ENCODE measurements around the gene KCTD2. TPM values are rescaled to one million over a fixed set of nuclear protein-coding genes. Genes with fewer than 3 reads are reported as not detected.

Gene KCTD2
- total RNA-seq, 1 experiment from 2014 or later: 34.9 TPM

DNA sequence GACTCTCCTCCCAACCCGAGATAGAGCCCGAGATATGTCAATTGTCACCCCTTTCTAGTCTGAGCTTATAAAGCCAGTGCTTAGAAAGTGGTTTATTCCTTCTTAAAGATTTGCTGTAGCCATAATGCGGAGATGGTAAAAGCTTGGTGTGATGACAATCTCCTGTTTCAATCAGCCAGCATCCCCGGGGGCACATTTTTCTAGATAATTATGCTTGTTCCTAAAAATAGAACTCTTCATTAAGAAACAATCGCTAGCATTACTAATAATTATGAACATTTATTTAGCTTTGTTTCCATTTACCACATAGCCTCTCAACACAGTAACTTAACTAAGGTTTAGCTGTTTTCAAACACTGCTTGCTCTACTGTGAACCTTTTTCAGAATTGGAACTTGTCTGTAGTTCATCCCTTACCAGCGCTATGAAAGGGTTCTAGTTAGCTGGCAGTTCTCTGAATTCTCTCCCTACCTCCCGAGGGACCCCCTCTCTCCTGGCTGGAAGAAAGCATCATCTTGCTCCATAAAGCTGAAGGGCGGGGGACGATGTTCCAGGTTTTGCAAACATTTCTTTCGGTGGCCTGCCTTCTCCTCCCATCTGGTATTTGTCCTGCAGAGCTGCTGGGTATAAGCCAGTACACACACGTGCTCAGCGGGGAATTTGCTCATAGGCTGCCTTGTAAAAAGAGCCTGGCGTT is 35.5 kb upstream of the KCTD2 start:
- BruUV-seq (replicated peaks): no TSS peak
- intact Hi-C loops (cut with micrococcal nuclease; ENCODE audit: unreplicated experiment) (no loop called here), in situ Hi-C loops (cut with HindIII; ENCODE audit: low pct_unique_long_range_greater_than_20kb, low sequenced_read_pairs) (no loop called here)
- ATAC-seq (peak; percentile 51), DNase-seq (ENCODE audit: low read depth, low spot score) (no peak)
- ChIA-PET CTCF (interaction anchor here (0.6 to 3.9 kb wide), 6 partner anchors 23 to 149 kb away, joined by 3 to 33 read pairs (median 4); no protein-coding TSS in a partner anchor), POLR2A (interaction anchor here (1.0 to 1.7 kb wide), 6 partner anchors 17 to 50 kb away, joined by 3 to 5 read pairs (median 4); partner anchors contain the start of gene CDR2L)
- Histone ChIP-seq H3K27me3 (ENCODE audit: control insufficient read depth, insufficient read depth, low read length) (no peaks in the 10 kb centered on the region), H3K9me3 (ENCODE audit: control insufficient read depth, insufficient read depth, low read depth, low read length) (no peaks in the 10 kb centered on the region), H3K36me3 (ENCODE audit: control insufficient read depth, insufficient read depth, low read length) (peaks cover 3% of the 10 kb centered on the region; the same call in 1 of the 2 replicates), H3K4me1 (ENCODE audit: control insufficient read depth, insufficient read depth, low read length) (peaks cover 21% of the 10 kb centered on the region), H3K4me3 (ENCODE audit: low read depth in 2 of 2, low read length in 2 of 2) (peak overlapping the region; percentile 78 to 82), H3K27ac (ENCODE audit: low read length) (peak overlapping the region; percentile 78)
- TF ChIP-seq, protein P1, sequence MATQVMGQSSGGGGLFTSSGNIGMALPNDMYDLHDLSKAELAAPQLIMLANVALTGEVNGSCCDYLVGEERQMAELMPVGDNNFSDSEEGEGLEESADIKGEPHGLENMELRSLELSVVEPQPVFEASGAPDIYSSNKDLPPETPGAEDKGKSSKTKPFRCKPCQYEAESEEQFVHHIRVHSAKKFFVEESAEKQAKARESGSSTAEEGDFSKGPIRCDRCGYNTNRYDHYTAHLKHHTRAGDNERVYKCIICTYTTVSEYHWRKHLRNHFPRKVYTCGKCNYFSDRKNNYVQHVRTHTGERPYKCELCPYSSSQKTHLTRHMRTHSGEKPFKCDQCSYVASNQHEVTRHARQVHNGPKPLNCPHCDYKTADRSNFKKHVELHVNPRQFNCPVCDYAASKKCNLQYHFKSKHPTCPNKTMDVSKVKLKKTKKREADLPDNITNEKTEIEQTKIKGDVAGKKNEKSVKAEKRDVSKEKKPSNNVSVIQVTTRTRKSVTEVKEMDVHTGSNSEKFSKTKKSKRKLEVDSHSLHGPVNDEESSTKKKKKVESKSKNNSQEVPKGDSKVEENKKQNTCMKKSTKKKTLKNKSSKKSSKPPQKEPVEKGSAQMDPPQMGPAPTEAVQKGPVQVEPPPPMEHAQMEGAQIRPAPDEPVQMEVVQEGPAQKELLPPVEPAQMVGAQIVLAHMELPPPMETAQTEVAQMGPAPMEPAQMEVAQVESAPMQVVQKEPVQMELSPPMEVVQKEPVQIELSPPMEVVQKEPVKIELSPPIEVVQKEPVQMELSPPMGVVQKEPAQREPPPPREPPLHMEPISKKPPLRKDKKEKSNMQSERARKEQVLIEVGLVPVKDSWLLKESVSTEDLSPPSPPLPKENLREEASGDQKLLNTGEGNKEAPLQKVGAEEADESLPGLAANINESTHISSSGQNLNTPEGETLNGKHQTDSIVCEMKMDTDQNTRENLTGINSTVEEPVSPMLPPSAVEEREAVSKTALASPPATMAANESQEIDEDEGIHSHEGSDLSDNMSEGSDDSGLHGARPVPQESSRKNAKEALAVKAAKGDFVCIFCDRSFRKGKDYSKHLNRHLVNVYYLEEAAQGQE (IDR thresholded peaks at IDR 0.05; ENCODE audit: insufficient read depth in 1 of 2, low read depth in 2 of 2, low read length in 1 of 2): no peak
- no peak for TF ChIP-seq TCF7L2 (IDR thresholded peaks at IDR 0.05; ENCODE audit: low read depth, low read length)
- TF ChIP-seq, protein P2, sequence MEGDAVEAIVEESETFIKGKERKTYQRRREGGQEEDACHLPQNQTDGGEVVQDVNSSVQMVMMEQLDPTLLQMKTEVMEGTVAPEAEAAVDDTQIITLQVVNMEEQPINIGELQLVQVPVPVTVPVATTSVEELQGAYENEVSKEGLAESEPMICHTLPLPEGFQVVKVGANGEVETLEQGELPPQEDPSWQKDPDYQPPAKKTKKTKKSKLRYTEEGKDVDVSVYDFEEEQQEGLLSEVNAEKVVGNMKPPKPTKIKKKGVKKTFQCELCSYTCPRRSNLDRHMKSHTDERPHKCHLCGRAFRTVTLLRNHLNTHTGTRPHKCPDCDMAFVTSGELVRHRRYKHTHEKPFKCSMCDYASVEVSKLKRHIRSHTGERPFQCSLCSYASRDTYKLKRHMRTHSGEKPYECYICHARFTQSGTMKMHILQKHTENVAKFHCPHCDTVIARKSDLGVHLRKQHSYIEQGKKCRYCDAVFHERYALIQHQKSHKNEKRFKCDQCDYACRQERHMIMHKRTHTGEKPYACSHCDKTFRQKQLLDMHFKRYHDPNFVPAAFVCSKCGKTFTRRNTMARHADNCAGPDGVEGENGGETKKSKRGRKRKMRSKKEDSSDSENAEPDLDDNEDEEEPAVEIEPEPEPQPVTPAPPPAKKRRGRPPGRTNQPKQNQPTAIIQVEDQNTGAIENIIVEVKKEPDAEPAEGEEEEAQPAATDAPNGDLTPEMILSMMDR (IDR thresholded peaks at IDR 0.05): no peak
- no peak for TF ChIP-seq SIN3A (IDR thresholded peaks at IDR 0.05; ENCODE audit: borderline replicate concordance, insufficient read depth, low read depth, low read length)
- no peak for TF ChIP-seq POLR2AphosphoS5 (IDR thresholded peaks at IDR 0.05; ENCODE audit: low read depth, low read length)

DNA sequence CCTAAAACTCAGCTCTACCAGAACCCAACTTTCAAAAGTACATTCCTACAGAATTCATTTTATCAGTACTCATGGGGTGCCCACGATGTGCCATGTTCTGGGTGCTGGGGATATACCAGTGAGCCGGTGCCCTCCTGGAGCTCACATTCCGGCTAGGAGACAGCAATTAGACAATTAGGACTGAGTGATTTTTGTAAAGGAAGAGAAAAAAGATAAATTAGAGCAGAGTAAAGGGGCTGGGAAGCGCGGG is 35.0 kb upstream of the KCTD2 start:
- peaks cover 21% of the 10 kb centered on the region for H3K4me1 ChIP-seq (ENCODE audit: control insufficient read depth, insufficient read depth, low read length)
- H3K4me3 ChIP-seq (ENCODE audit: low read depth in 2 of 2, low read length in 2 of 2): peak overlapping the region; percentile 78 to 82
- no peak for TF ChIP-seq SIN3A (IDR thresholded peaks at IDR 0.05; ENCODE audit: borderline replicate concordance, insufficient read depth, low read depth, low read length)
- no peak for TF ChIP-seq TCF7L2 (IDR thresholded peaks at IDR 0.05; ENCODE audit: low read depth, low read length)
- TF ChIP-seq, protein P1 (IDR thresholded peaks at IDR 0.05; ENCODE audit: insufficient read depth in 1 of 2, low read depth in 2 of 2, low read length in 1 of 2): no peak
- TF ChIP-seq, protein P2 (IDR thresholded peaks at IDR 0.05): no peak
- TF ChIP-seq POLR2AphosphoS5 (IDR thresholded peaks at IDR 0.05; ENCODE audit: low read depth, low read length): no peak
- no peaks in the 10 kb centered on the region for H3K9me3 ChIP-seq (ENCODE audit: control insufficient read depth, insufficient read depth, low read depth, low read length)
- no TSS peak for BruUV-seq (replicated peaks)
- H3K27ac ChIP-seq (ENCODE audit: low read length): peak overlapping the region; percentile 78
- in situ Hi-C loops (cut with HindIII; ENCODE audit: low pct_unique_long_range_greater_than_20kb, low sequenced_read_pairs): no loop called here
- no peaks in the 10 kb centered on the region for H3K27me3 ChIP-seq (ENCODE audit: control insufficient read depth, insufficient read depth, low read length)
- CTCF ChIA-PET: interaction anchor here (0.6 to 3.9 kb wide), 5 partner anchors 13 to 54 kb away, joined by 3 to 33 read pairs (median 5); no protein-coding TSS in a partner anchor
- ATAC-seq (no peak), DNase-seq (ENCODE audit: low read depth, low spot score) (no peak)
- H3K36me3 ChIP-seq (ENCODE audit: control insufficient read depth, insufficient read depth, low read length): peaks cover 3% of the 10 kb centered on the region; the same call in 1 of the 2 replicates
- POLR2A ChIA-PET: interaction anchor here (1.0 to 1.7 kb wide), 7 partner anchors 16 to 51 kb away, joined by 3 to 10 read pairs (median 4); partner anchors contain the start of gene CDR2L
- intact Hi-C loops (cut with micrococcal nuclease; ENCODE audit: unreplicated experiment): no loop called here

All from Panc1 (cell line).